ENCODE measurements around the gene DUSP2.

- TF ChIP-seq ZBTB7A (IDR thresholded peaks at IDR 0.05; ENCODE audit: low read depth) (no peak), EP300 (IDR thresholded peaks at IDR 0.05; ENCODE audit: borderline replicate concordance) (no peak)
These were observed 42.0 kb downstream of the DUSP2 start for GRCh38 chr2:96103187-96103601.
